SK-N-SH treated with all-trans-retinoic acid at 6 μM for 48 hours (cell line): ENCODE results near the gene ENTPD1.

Experiments
- ATAC-seq: fragments of 200-7000 bp; cut with Tn5 transposase; 3 replicates; pipeline ENCODE4 v1.9.1; 2020; ENCODE audit warnings: mild to moderate bottlenecking, moderate library complexity
- ARNTL ChIP-seq: fragments of 450-650 bp; formaldehyde crosslinking; IDR thresholded peaks from 2 replicates; pipeline ENCODE4 v1.5.0; 2020; ENCODE audit warnings: low read depth, mild to moderate bottlenecking, moderate library complexity, borderline replicate concordance
- BACH2 ChIP-seq: fragments of 250-450 bp; sonication (Bioruptor Pico); IDR thresholded peaks from 2 replicates; pipeline ENCODE4 v1.9.0; 2021; ENCODE audit warnings: mild to moderate bottlenecking, borderline replicate concordance
- CSDC2 ChIP-seq: fragments of 250-450 bp; sonication (Bioruptor Pico); IDR thresholded peaks from 2 replicates; pipeline ENCODE4 v1.5.0; 2020; ENCODE audit warnings: mild to moderate bottlenecking, moderate library complexity
- CSRNP3 ChIP-seq: fragments of 250-450 bp; sonication (Bioruptor Pico); IDR thresholded peaks from 2 replicates; pipeline ENCODE4 v1.5.1; 2021; ENCODE audit warnings: mild to moderate bottlenecking, moderate library complexity
- ESRRG ChIP-seq: fragments of 250-450 bp; sonication (Bioruptor Pico); IDR thresholded peaks from 2 replicates; pipeline ENCODE4 v1.6.1; 2021; ENCODE audit warnings: mild to moderate bottlenecking
- GLIS3 ChIP-seq: fragments of 250-450 bp; sonication (Bioruptor Pico); IDR thresholded peaks from 2 replicates; pipeline ENCODE4 v1.5.0; 2020; ENCODE audit warnings: mild to moderate bottlenecking, moderate library complexity
- ISL1 ChIP-seq: fragments of 250-450 bp; sonication (Bioruptor Pico); IDR thresholded peaks from 2 replicates; pipeline ENCODE4 v2.1.2; 2022; ENCODE audit warnings: mild to moderate bottlenecking, moderate library complexity
- OSR1 ChIP-seq: fragments of 250-450 bp; sonication (Bioruptor Pico); IDR thresholded peaks from 2 replicates; pipeline ENCODE4 v1.8.0; 2022; ENCODE audit warnings: moderate library complexity, mild to moderate bottlenecking, inconsistent platforms
- PATZ1 ChIP-seq: fragments of 250-450 bp; sonication (Bioruptor Pico); IDR thresholded peaks from 2 replicates; pipeline ENCODE4 v1.8.0; 2020; ENCODE audit warnings: mild to moderate bottlenecking, moderate library complexity, borderline replicate concordance
- POU6F1 ChIP-seq: fragments of 250-450 bp; sonication (Bioruptor Pico); IDR thresholded peaks from 2 replicates; pipeline ENCODE4 v1.8.0; 2021; ENCODE audit warnings: low read depth, mild to moderate bottlenecking, moderate library complexity, borderline replicate concordance
- PPARA ChIP-seq: fragments of 250-450 bp; sonication (Bioruptor Pico); IDR thresholded peaks from 2 replicates; pipeline ENCODE4 v1.5.0; 2020; ENCODE audit warnings: mild to moderate bottlenecking, borderline replicate concordance
- RARB ChIP-seq: fragments of 250-450 bp; sonication (Bioruptor Pico); IDR thresholded peaks from 2 replicates; pipeline ENCODE4 v1.8.0; 2021; ENCODE audit warnings: mild to moderate bottlenecking, moderate library complexity
- SNAI2 ChIP-seq: fragments of 250-450 bp; sonication (Bioruptor Pico); IDR thresholded peaks from 2 replicates; pipeline ENCODE4 v1.5.0; 2020; ENCODE audit warnings: mild to moderate bottlenecking, moderate library complexity
- TCF4 ChIP-seq: fragments of 250-450 bp; sonication (Bioruptor Pico); IDR thresholded peaks from 2 replicates; pipeline ENCODE4 v1.8.0; 2021; ENCODE audit warnings: mild to moderate bottlenecking, moderate library complexity, borderline replicate concordance
- TOX ChIP-seq: fragments of 250-450 bp; sonication (Bioruptor Pico); IDR thresholded peaks from 2 replicates; pipeline ENCODE4 v1.8.0; 2021; ENCODE audit warnings: mild to moderate bottlenecking, moderate library complexity, borderline replicate concordance
- TSHZ2 ChIP-seq: fragments of 250-450 bp; sonication (Bioruptor Pico); IDR thresholded peaks from 2 replicates; pipeline ENCODE4 v1.5.0; 2020; ENCODE audit warnings: mild to moderate bottlenecking, moderate library complexity
- ZC3H10 ChIP-seq: fragments of 250-450 bp; sonication (Bioruptor Pico); IDR thresholded peaks from 2 replicates; pipeline ENCODE4 v1.5.1; 2021; ENCODE audit warnings: mild to moderate bottlenecking, moderate library complexity
- ZFP30 ChIP-seq: fragments of 450-650 bp; formaldehyde crosslinking; IDR thresholded peaks from 2 replicates; pipeline ENCODE4 v1.5.0; 2022; ENCODE audit warnings: mild to moderate bottlenecking, moderate library complexity
- ZNF565 ChIP-seq: fragments of 450-650 bp; formaldehyde crosslinking; conservative IDR thresholded peaks from 2 replicates; pipeline ENCODE4 v1.5.0; 2020; ENCODE audit warnings: low read depth, mild to moderate bottlenecking, moderate library complexity
- ZNF70 ChIP-seq: fragments of 450-650 bp; formaldehyde crosslinking; IDR thresholded peaks from 2 replicates; pipeline ENCODE4 v1.5.0; 2020; ENCODE audit warnings: mild to moderate bottlenecking, moderate library complexity

The ENTPD1 gene

GRCh38 chr10:95791425-95791979 is 35.5 kb downstream of the ENTPD1 start (continued):
- TF ChIP-seq CSRNP3 (CRISPR knock-in tag) = no peak
- TF ChIP-seq POU6F1 = no peak
- no peak for TF ChIP-seq RARB (CRISPR knock-in tag)
- TF ChIP-seq BACH2 = no peak

GRCh38 chr10:95792211-95792780 is 36.3 kb downstream of the ENTPD1 start:
- no peak for ATAC-seq
- no peak for TF ChIP-seq OSR1 (CRISPR knock-in tag)
- TF ChIP-seq ARNTL (CRISPR knock-in tag) = no peak
- TF ChIP-seq TOX = no peak
- TF ChIP-seq POU6F1 = no peak
- no peak for TF ChIP-seq CSDC2 (CRISPR knock-in tag)
- no peak for TF ChIP-seq GLIS3 (CRISPR knock-in tag)
- TF ChIP-seq ESRRG (CRISPR knock-in tag) = no peak
- no peak for TF ChIP-seq ZC3H10 (CRISPR knock-in tag)
- no peak for TF ChIP-seq PPARA
- TF ChIP-seq ZNF565 (CRISPR knock-in tag) = no peak
- TF ChIP-seq CSRNP3 (CRISPR knock-in tag) = no peak
- no peak for TF ChIP-seq SNAI2 (CRISPR knock-in tag)
- TF ChIP-seq ZNF70 (CRISPR knock-in tag) = no peak
- no peak for TF ChIP-seq RARB (CRISPR knock-in tag)

GRCh38 chr10:95792874-95793285 is 36.9 kb downstream of the ENTPD1 start:
- no peak for TF ChIP-seq PATZ1 (CRISPR knock-in tag)
- no peak for TF ChIP-seq ZNF565 (CRISPR knock-in tag)
- no peak for TF ChIP-seq PPARA
- no peak for TF ChIP-seq OSR1 (CRISPR knock-in tag)
- TF ChIP-seq CSRNP3 (CRISPR knock-in tag) = no peak
- no peak for TF ChIP-seq ZFP30 (CRISPR knock-in tag)
- no peak for TF ChIP-seq TCF4 (CRISPR knock-in tag)
- no peak for TF ChIP-seq POU6F1
- TF ChIP-seq TSHZ2 (CRISPR knock-in tag) = no peak
- no peak for TF ChIP-seq ISL1 (CRISPR knock-in tag)
- TF ChIP-seq ZC3H10 (CRISPR knock-in tag) = no peak
- TF ChIP-seq ZNF70 (CRISPR knock-in tag) = no peak
- TF ChIP-seq ESRRG (CRISPR knock-in tag) = no peak
- ATAC-seq = no peak
